Natural killer cell (primary cell): ENCODE data around the gene CHST9. TPM values are rescaled to one million over a fixed set of nuclear protein-coding genes. Genes with fewer than 3 reads are reported as not detected.

ENCODE experiments used
- ATAC-seq, 3 donors: fragments of 150-1000 bp in 2 of 3; fragments of 200-7000 bp in 1 of 3; cut with Tn5 transposase; 1 replicate in 1 of 3; 2 replicates in 2 of 3; pipeline ENCODE4 v1.10.0; 2021; ENCODE audit warnings: mild to moderate bottlenecking in 2 of 3, moderate library complexity in 2 of 3
- DNase-seq, 2 donors: peaks; one replicate each; pipeline versions ENCODE4 v3.0.0 to v3.0.0-alpha.2; 2013 to 2021; ENCODE audit warnings: mixed read lengths in 1 of 2
- H3K27ac ChIP-seq: one replicate; pipeline ENCODE4 v1.5.1; 2013; ENCODE audit warnings: mild to moderate bottlenecking, low read length
- H3K27me3 ChIP-seq: one replicate; pipeline ENCODE4 v1.6.1; 2013; ENCODE audit warnings: low read length; ENCODE audit not compliant: control insufficient read depth, insufficient read depth
- H3K36me3 ChIP-seq: one replicate; pipeline ENCODE4 v1.6.1; 2013; ENCODE audit warnings: low read length; ENCODE audit not compliant: control insufficient read depth, insufficient read depth
- H3K4me1 ChIP-seq: one replicate; pipeline ENCODE4 v1.6.1; 2013; ENCODE audit warnings: low read length; ENCODE audit not compliant: control insufficient read depth, insufficient read depth
- H3K4me3 ChIP-seq: one replicate; pipeline ENCODE4 v1.5.1; 2013; ENCODE audit warnings: low read length
- H3K9me3 ChIP-seq: one replicate; pipeline ENCODE4 v1.6.1; 2013; ENCODE audit warnings: low read length; ENCODE audit not compliant: control insufficient read depth, insufficient read depth
- H3K27ac Mint-ChIP-seq, 2 donors: one replicate each; pipeline ENCODE4 v1.8.0; 2022; ENCODE audit warnings: mild to moderate bottlenecking in 2 of 2, mixed read lengths in 2 of 2, moderate library complexity in 1 of 2
- H3K27me3 Mint-ChIP-seq, 2 donors: one replicate each; pipeline ENCODE4 v1.8.0; 2022; ENCODE audit warnings: low read depth in 2 of 2, mixed read lengths in 2 of 2
- H3K36me3 Mint-ChIP-seq: one replicate; pipeline ENCODE4 v1.8.0; 2022; ENCODE audit warnings: mixed read lengths
- H3K4me1 Mint-ChIP-seq, 2 donors: one replicate each; pipeline ENCODE4 v1.8.0; 2022; ENCODE audit warnings: mixed read lengths in 2 of 2
- H3K4me3 Mint-ChIP-seq: one replicate; pipeline ENCODE4 v1.8.0; 2022; ENCODE audit warnings: mild to moderate bottlenecking, moderate library complexity, mixed read lengths
- H3K9me3 Mint-ChIP-seq, 2 donors: one replicate each; pipeline ENCODE4 v1.8.0; 2022; ENCODE audit warnings: mixed read lengths in 2 of 2
- WGBS: methylation state at CpG from one replicate; pipeline ENCODE4 v1.1.7; 2013; ENCODE audit warnings: missing lambda C conversion rate; ENCODE audit not compliant: insufficient coverage; 5-methylcytosine and 5-hydroxymethylcytosine counted together
- intact Hi-C: fragments of 100-400 bp; cut with micrococcal nuclease; formaldehyde crosslinking; loops from one replicate; pipeline ENCODE4 v1.14.2; 2022
- total RNA-seq, 4 donors: library from RNA; stranded (reverse); fragments of 120-200 nt in 1 of 4; gene quantifications; one replicate each; pipeline versions ENCODE4 v1.2.3 to v1.2.4, GENCODE V29; 2013 to 2022
- TF ChIP-seq, protein P1 (sequence below): fragments of 200-600 bp; IDR thresholded peaks from one replicate; pipeline ENCODE4 v1.8.0; 2022; ENCODE audit warnings: antibody characterized with exemption

The CHST9 gene
- total RNA-seq, 3 donors from 2014 or later (not counting 1 experiment from before 2014, with no cell fraction given), result not detected

DNA sequence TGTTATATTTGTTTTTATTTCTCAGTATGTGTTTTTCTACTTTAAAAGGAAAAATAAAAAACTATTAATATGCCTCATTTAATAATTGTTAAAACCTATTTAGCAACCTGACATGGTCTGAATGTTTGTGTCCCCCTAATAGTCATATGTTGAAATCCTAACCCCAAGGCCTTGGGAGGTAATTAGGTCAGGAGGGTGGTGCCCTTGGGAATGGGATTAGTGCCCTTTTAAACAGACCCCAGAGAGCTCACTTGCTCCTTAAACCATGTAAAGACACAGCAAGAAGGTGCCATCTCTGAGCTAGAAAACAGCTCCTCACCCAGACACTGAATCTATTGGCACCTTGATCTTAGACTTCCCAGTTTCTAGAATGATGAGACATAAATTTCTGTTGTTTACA, 71.8 kb downstream of the CHST9 start:
- intact Hi-C loops, result no loop called here
- no peak overlapping the region for H3K4me3 ChIP-seq
- Mint-ChIP-seq H3K36me3 (no peaks in the 10 kb centered on the region), H3K4me3 (no peak overlapping the region), H3K4me1 (no peaks in the 10 kb centered on the region), H3K9me3 (peaks cover 4 to 5% of the 10 kb centered on the region in 2 donors), H3K27me3 (no peaks in the 10 kb centered on the region), H3K27ac (no peak overlapping the region)
- no peaks in the 10 kb centered on the region for H3K4me1 ChIP-seq
- ATAC-seq, result no peak
- TF ChIP-seq, protein P1, sequence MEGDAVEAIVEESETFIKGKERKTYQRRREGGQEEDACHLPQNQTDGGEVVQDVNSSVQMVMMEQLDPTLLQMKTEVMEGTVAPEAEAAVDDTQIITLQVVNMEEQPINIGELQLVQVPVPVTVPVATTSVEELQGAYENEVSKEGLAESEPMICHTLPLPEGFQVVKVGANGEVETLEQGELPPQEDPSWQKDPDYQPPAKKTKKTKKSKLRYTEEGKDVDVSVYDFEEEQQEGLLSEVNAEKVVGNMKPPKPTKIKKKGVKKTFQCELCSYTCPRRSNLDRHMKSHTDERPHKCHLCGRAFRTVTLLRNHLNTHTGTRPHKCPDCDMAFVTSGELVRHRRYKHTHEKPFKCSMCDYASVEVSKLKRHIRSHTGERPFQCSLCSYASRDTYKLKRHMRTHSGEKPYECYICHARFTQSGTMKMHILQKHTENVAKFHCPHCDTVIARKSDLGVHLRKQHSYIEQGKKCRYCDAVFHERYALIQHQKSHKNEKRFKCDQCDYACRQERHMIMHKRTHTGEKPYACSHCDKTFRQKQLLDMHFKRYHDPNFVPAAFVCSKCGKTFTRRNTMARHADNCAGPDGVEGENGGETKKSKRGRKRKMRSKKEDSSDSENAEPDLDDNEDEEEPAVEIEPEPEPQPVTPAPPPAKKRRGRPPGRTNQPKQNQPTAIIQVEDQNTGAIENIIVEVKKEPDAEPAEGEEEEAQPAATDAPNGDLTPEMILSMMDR, result no peak
- H3K9me3 ChIP-seq, result peaks cover 9% of the 10 kb centered on the region
- no peaks in the 10 kb centered on the region for H3K27me3 ChIP-seq
- no peak for DNase-seq
- no peak overlapping the region for H3K27ac ChIP-seq
- no peaks in the 10 kb centered on the region for H3K36me3 ChIP-seq

DNA sequence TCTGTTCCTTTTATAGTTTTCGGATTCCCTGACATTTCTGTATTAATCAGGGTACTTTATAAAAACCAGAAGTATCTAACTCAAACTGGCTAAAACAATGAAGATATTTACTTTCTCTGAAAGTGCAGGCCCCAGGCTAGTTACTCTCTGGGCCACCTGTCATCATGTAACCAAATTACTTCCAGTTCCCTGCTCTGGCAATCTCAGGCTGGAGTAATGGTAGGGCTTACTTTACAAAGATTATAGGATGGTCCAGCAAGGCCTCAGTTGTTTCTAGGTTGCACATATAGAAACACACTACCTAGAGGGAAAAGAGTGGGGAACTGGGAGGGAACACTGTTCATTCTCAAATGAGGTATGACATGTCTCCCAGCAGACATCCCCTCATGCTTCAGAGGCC, 74.8 kb downstream of the CHST9 start:
- 83% methylated on average over 1 of the region's 1 CpG for WGBS
- intact Hi-C loops, result no loop called here

DNA sequence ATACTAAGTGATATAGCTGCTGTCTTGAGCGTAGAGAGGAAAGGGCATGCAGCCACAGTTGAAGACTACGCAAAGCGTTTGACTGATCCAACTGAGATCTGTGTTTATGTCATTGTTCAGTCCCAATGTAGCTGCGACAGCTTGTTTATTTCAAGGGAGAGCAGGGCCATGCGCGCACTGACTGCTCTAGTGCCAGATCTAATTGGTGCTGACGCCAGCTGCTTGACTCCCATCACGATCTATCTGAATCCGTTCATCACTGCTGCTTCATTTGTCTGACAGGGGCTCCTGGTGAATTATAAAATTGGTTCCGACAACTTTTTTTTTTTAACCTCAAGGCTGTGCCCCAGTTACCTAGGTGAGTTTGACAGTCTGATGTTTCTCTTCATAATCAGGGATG, 75.7 kb downstream of the CHST9 start:
- no peaks in the 10 kb centered on the region for H3K27me3 ChIP-seq
- no peak overlapping the region for H3K4me3 Mint-ChIP-seq
- peaks cover 9% of the 10 kb centered on the region for H3K9me3 ChIP-seq
- TF ChIP-seq, protein P1, result no peak
- H3K36me3 ChIP-seq, result no peaks in the 10 kb centered on the region
- H3K4me1 Mint-ChIP-seq, result no peaks in the 10 kb centered on the region
- H3K27me3 Mint-ChIP-seq, result no peaks in the 10 kb centered on the region
- H3K4me3 ChIP-seq, result no peak overlapping the region
- H3K9me3 Mint-ChIP-seq, result peaks cover 5 to 6% of the 10 kb centered on the region in 2 donors
- ATAC-seq (no peak), DNase-seq (no peak)
- H3K4me1 ChIP-seq, result no peaks in the 10 kb centered on the region
- H3K27ac Mint-ChIP-seq, result no peak overlapping the region
- 92% methylated on average over 10 of the region's 10 CpGs for WGBS
- intact Hi-C loops, result no loop called here
- H3K36me3 Mint-ChIP-seq, result no peaks in the 10 kb centered on the region
- no peak overlapping the region for H3K27ac ChIP-seq

More for the DNA sequence above, 74.8 kb downstream of the CHST9 start:
- Histone ChIP-seq H3K27me3 (no peaks in the 10 kb centered on the region), H3K27ac (no peak overlapping the region), H3K9me3 (peaks cover 9% of the 10 kb centered on the region), H3K4me3 (no peak overlapping the region), H3K36me3 (no peaks in the 10 kb centered on the region), H3K4me1 (no peaks in the 10 kb centered on the region)
- ATAC-seq (no peak), DNase-seq (no peak)
- TF ChIP-seq, protein P1, result no peak
- H3K4me1 Mint-ChIP-seq, result no peaks in the 10 kb centered on the region
- no peak overlapping the region for H3K4me3 Mint-ChIP-seq
- no peak overlapping the region for H3K27ac Mint-ChIP-seq
- no peaks in the 10 kb centered on the region for H3K27me3 Mint-ChIP-seq
- H3K9me3 Mint-ChIP-seq, result peaks cover 3 to 6% of the 10 kb centered on the region in 2 donors
- H3K36me3 Mint-ChIP-seq, result no peaks in the 10 kb centered on the region

DNA sequence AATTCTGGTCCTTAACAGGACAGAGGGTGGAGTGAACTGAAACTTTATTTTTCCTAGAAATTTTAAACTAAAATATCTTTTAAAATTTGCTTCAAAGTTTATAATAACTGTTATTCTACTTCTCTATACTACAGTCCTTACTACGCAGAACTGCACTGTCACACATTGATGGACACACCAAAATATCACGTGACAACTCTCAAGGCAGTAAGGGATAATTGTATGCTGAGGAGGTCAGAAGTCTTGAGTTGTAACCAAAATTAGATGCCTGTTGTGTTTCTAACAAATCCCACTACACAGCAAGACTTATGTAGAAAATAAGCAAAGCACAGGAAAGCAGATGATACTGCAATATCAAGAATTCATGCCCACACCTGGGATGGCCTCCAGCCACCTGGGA, 76.3 kb downstream of the CHST9 start:
- intact Hi-C loops, result no loop called here
- DNase-seq, result no peak
- H3K4me3 Mint-ChIP-seq, result no peak overlapping the region
- Histone ChIP-seq H3K27me3 (no peaks in the 10 kb centered on the region), H3K4me3 (no peak overlapping the region), H3K36me3 (no peaks in the 10 kb centered on the region), H3K4me1 (no peaks in the 10 kb centered on the region), H3K9me3 (peaks cover 9% of the 10 kb centered on the region), H3K27ac (no peak overlapping the region)
- H3K27me3 Mint-ChIP-seq, result no peaks in the 10 kb centered on the region
- TF ChIP-seq, protein P1, result no peak
- no CpG with 5 or more reads among the region's 2 CpGs for WGBS
- no peaks in the 10 kb centered on the region for H3K4me1 Mint-ChIP-seq
- ATAC-seq, result no peak
- H3K9me3 Mint-ChIP-seq, result peaks cover 5 to 6% of the 10 kb centered on the region in 2 donors
- no peaks in the 10 kb centered on the region for H3K36me3 Mint-ChIP-seq
- no peak overlapping the region for H3K27ac Mint-ChIP-seq
